HG03469 (cell line): ENCODE results near the gene MAN1A1.
"Not testable (repeated sequence)": the region's sequence is repeated elsewhere in the genome, so short reads cannot be mapped to it uniquely, and the experiment has no call there.

Source experiments
- ATAC-seq: cut with Tn5 transposase; IDR thresholded peaks from one replicate; pipeline ENCODE4 v1.9.1; 2021; ENCODE audit warnings: mild to moderate bottlenecking, moderate library complexity, moderate number of reproducible peaks; ENCODE audit not compliant: unreplicated experiment

Gene MAN1A1

DNA sequence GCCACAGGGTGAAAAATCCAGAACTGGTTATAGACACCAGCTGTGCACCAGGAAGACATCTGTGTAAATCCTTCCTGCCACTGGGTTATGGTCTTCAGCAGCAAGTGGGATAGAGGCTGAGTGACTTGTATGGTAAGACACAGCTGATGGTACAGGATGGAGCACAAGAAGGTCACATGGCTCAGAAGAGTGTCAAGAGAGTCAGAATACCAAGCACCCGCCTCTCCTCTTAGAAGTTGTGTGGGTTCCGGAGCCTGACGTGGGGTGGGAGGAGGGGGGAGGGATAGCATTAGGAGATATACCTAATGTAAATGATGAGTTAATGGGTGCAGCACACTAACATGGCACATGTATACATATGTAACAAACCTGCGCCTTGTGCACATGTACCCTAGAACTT is 193.5 kb downstream of the MAN1A1 start:
- not testable (repeated sequence) for ATAC-seq

DNA sequence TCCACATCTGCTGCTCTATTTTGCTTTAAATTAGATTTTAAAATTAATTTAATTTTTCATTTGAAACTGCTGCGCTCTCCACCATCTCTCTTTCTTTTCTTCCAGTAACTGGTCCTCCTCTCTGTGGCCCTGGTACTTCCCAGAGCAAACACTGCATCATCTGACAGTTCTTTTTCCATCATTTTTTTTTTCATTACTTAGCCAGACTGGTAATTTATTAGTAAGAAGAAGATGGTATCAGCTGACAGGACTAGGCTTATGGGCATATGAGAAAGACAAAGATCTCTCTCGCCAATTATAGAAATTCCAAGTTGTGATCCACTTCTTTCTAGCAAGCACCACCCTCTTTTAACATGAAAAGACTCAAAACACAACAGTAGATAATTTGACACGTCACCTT is 197.4 kb downstream of the MAN1A1 start:
- ATAC-seq: no peak

DNA sequence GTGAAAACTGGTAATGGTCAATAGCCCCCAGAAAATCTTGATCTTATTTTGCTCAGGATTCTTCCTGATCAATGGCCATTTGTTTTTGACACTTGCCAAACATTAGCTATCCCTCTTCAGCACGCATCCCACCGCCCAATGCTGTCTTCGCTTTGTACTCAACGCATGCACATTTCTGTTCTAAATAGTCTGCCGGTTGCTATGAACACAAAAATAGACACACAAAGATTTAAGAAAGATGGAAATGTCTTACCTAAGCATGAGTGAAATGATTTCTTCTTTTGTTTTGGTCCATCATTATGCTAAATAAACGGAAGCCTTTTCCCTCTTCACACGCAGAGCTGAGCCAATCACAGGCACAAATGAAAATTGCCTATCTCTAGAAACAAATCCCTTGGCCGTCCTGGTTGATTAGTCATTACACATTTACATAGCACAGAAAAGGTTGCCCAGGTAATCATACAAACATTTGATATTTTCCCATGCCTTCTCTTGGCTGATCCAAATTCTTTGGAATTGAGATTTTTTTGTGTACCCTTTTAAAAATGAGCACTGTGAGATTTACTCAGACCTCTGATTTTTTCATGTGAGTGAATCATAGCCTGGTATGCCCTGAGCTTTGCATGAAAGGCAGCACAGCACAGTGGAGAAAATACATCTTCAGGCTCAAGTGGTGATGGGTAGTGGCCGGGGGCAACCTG is 200.6 kb downstream of the MAN1A1 start:
- ATAC-seq: no peak

DNA sequence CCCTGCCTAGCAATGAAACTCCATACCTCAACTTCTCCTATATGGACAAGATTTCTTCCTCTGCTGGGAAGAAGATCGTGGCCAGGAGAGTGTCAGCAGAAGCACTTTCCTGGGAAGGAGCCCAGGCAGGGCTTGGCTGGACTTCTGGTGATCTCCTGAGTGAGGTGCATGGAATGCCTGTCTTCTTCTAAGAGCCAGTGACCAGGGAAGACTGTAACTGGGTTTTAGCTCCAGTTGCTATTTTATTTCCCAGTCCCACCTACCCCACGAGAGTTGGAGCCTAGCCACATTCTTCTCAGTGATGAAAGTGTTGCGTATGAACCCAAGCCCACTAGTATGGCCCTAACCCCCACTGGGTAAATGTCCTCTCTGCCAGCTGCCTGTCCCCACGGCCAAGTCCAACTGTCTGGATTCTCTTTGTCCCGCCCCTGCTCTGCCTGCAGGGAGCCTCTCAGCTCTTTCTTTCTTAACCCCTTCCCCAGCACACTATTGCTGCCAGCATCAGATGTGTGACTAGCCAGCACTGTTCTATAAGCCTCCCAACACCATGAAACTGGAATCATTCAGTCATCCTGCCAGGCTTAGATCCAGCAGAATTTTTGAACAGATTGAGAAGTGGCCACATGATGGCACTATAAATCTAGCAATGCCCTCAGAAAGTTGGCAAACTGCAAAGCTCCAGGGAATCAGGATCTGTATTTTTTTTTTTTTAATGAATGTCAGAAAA is 201.3 kb downstream of the MAN1A1 start:
- no peak for ATAC-seq

DNA sequence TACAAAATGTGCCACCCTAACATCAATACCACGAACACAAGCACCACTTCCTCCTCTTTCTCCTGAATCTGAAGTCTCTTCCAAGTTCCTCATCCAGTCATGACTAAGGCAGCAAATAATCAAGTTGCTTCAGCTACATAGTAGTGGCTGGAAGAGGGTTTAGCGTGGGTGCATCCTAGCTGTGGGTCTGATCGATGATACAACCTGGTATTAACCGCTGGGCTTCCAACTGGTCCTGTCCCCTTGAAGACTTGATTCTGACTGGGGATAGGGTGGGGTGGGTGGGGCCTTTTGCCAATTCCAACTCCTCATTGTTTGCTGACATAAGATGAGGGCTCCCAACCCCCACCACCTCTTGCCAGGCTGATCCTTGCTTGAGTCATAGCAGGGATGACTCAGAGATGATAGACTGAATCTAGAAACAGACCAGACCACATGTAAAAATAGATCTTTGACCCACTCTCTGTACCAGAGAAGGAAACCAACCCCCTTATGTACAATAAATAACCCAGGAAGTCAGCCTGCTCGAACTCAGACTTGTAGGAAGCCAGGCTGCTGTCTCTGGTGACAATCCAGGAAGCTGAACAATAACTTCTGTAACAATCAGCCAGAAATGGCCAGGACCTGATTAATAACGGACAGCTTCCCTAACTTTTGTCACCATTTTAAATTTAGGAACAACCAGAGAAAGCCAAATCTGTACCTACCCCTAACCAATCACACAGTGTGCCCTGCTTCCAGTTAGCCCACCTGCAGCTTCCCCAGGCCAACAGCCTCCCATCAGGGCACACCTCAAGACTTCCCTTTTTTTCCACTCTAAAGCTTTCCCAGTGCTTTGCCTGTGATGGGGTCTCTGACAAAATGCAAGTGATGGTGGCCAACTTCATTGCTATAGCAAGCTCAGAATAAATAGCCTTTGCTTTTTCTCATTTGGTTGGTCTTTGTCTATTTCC is 202.2 kb downstream of the MAN1A1 start:
- ATAC-seq: peak; percentile 99

DNA sequence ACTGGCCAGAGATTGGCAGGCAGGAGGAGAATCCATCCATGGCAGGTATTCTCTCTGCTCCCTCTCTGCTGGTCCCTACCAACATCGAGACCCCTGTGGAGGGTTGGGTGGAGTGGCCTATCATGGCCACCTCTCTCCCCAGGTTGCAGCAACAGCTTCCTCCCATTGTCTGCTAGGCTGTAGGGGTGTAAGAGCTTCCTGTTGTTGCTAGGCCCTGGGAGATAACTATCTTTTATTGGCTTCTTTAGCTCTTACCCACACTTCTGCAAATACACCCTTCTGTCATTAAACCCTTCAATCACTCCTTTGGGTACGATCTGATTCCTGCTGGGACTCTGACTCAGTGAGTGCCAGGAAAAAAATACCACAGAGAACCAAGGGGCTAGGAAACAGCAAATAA is 204.4 kb downstream of the MAN1A1 start:
- no peak for ATAC-seq

DNA sequence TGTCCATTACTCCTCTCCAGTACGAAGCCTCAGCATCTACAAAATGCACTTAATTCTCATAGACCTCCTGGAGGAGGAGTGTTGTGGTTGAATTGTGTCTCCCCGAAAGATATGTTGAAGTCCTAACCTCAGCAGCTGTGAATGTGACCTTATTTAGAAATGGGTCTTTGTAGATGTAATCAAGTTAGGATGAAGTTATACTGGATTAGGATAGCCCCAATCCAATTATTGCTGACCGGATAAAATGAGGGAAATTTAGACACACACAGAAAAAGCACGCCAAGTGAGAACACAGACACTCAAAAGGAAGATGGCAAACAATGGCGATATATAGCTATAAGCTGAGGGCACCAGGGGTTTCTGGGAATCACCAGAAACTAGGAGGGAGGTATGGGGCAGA is 206.9 kb downstream of the MAN1A1 start:
- ATAC-seq: no peak

DNA sequence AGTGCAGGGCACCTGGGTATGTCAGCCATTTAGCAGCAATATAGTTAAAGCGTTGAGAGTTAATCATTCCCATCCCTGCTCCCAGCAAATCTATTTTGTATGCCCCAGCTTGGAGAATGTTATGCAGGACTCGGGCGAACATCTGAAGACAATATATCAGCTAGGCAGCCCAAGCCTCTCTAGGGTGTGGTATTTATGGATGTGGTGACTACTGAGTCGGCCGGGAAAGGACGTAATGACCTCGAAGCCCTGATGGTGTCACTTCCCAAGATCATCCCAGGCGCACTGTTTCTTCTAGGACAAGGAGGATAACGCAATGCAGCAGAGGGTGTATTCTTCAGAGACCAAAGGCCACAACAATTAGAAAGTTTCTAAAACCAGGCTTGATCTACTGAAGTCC is 207.5 kb downstream of the MAN1A1 start:
- no peak for ATAC-seq

DNA sequence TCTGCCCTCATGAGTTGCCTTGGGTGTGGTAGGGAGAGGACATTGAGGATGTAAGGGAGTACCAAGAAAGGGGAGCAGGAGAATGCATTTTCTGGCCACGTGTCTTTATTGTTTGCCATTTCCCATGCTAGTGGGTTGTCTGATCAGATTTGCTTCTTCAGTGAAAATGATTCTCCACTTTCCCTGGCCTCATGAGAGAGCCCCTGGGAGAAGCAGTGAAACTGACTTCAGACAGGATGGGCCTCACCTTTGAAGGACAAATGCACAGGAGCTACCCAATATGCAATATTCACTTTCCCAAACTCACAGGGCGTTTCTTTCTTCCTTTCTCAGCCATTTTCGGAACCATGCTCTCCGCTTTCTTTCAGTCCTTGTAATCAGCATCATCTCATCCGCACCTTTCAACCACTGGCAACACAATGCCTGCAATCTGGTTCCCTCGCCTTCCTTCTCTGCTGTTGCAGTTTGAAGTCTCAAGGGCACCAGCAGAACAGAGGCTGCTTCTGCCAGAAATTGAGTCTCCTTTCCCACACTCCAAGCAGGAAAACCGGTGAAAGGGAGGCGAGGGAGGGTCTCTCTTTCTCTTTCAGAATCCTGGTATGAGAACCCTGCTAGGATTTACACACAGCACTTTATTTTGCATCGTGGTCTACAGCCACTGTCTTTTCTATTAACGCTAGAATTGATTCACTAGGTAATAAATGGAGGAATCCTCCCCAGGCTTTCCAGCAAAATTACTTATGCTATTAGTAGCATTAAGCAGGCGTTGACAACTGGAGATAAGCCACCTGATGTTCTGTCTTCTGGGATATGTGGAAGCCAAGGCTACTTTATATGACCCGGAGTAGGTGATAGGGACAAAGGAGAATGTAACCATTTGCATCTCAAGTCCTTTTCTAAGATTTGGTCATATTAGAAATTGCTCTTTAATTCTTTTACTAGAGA is 209.1 kb downstream of the MAN1A1 start:
- no peak for ATAC-seq

DNA sequence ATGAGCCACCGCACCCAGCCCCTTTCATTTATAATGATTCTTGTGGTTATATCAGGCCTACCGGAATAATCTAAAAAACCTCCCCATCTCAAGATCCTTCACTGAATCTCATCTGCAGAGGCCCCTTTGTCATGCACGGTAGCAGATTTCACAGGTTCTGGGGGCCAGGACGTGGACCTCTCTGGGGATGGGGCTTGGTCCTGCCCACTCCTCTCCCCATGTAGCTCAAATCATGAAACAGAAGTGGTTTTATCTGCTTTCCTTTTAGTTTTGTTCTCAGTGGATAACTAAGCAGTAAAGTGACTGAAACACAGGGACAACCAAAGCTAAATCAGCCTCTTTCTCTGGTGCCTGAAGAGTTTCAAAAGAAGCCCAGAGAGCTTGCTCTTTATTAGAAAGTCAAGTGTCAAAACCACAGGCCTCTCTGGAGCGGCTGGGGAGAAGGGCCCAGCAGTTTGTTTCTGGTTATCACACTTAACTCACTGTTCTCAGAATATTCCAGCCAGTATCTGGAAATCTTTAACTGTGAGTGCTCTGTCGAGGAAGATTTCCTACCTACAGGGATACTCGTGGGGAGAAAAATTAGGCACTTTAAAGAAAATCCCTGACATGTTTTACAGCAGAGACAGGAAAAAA is 210.5 kb downstream of the MAN1A1 start:
- ATAC-seq: peak; percentile 70

DNA sequence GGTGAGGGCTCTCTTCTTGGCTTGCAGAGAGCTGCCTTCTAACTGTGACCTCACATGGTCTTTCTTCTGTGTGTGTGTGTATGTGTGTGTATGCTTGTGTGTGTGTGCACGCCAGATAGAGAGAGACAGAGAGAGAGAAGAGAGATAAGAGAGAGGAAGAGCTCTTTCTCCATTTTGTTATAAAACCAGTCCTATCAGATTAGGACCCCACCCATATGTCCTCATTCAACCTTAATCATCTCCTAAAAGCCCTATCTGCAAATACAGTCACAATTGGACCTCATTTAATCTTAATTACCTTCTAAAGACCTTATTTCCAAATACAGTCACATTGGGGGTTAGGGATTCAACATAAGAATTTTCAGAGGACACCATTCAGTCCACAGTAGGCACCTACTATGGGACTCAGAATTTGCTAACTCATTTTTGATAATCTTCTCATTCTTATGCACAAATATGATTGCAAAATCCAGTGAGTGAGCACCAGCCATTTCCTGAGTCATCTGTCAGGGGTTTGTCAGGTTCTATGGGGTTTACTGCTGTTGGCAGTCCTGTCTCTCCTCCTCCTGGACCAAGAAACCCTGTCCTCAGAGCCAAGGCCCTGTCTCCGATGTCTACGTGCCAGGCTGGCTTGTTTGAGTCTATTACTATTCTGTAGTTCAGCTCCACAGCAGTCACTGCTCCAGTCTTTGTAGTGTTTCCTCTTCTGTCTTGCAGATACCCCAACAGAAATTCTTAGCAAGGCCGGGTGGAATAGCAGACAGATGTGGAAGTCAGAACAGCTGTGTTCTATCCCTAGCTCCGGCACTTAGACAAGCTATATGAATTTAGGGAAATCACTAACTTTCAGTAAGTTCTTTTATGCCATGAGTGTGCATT is 212.1 kb downstream of the MAN1A1 start:
- no peak for ATAC-seq

DNA sequence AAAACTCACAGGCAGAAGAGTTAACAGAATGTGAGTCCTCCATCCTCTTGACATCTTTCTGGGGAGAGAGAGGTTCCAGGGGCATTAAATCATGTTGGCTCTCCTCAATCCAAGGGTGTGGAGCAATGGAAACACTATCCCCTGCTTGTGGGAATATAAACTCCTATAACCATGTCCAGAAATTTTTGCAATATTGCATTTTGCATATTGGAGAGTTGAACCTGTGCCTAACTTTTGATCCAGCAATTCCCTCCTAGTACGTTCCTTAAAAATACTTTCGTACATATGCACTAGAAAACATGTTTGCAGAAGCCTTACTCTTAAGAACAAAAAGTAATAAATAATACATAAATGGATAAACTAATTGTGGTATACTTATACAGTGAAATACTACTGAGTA is 214.8 kb downstream of the MAN1A1 start:
- no peak for ATAC-seq

DNA sequence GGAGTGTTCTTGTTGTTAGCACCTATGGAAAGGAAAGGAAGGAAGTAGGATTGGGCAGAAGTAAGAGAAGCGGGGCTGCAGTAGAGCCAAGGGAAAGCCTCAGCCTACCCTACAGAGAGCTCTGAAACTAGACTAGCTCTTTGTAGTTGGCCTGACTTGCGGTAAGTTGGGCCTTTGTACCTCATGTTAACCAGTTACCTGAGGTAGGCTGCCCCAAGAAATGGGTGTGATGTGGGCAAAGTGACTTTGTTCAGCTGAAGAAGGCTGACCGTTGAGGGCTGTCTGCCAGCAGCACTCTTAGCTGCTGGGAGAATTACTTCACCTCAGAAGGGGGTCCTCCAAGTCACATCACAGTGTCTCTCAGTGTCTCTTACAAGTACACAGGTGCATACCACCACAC is 216.2 kb downstream of the MAN1A1 start:
- no peak for ATAC-seq

DNA sequence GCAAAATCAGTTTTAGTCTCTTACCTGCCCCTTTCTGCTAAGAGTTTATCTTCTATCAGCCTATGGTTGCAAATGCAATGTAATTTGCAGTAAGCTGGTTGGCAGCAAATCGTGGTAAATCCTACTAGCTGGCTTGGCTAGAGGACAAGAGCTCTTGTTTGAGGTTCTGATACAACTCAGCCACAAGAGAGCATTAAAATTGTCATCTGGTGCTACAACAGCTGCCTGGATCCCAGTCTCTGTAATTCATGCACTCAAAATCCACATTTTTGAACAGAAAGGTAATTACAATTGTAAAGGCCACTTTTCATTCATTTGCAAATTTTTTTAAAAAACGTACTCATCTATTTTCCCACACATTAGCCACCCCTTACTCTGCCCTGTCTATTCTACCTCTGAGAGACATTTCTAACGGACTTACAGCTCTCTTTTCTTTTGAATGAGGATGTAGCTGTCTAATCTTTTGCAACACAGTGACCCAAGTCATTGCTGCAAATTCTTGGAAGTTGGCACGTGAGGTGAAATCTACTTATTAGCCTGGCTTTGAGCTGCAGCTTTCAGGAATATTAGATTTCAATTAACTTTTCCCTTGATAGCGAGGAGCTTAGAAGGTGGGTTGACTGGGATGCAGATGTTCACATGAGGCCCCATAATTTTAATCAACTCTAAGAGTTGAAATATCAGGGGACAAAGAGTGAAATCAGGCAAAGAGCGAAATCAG is 217.1 kb downstream of the MAN1A1 start:
- no peak for ATAC-seq

DNA sequence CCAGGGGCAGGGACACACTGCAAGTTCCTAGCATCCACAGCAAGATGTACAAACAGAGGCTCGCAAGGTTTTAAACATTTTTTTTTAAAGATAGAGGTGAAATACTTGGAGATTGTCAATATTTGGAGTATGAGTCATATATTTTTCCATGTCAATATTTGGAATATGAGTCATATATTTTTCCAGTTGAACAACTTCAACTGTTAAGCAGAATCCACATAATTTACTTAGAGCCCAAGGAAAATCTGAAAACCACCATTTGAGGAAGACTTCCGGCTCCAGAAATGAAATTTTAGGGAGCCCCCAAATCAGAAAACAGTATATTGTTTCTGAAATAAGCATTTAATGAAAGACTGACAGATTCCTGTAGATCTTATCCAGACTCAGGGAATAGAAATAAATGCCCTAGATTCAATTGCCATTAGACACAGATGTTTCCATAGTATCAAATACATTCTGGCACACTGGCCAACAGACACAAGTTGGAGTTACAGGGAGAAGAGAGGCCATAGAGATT is 219.5 kb downstream of the MAN1A1 start:
- ATAC-seq: no peak

DNA sequence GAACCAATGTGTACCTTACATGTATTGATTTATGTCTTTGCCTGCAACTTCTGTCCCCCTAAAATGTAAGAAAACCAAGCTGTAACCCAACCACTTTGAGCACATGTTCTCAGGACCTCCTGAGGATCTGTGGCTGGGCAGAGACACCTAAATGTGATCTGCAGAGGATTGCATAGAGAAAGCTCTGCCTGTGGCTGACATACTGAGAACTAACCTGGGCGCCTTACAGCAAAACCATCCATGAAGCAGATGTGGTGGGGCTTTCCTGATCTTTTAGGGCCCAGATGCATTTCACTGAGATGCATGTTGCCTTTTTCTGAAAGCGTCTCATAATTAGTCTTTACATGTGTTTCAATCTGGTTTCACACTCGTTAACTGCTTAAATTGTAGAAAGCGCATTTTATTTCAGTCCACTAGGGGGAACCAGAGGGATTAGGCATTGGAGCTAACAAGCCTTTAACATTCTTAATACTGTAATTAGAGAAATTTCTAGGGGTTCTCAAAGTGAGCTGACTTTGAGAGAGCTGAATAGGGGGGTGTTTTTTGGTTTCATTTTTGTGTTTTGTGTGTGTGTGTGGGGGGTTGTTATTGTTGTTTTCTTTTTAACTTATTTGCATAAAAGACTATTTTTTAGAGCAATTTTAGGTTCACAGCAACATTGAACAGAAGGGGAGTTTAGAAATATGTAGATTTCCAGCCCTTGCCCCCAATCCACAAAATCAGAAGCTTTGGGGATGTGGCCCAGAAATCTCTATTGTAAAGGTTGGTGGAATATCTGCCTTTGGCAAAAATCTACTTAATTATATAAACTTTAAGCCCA is 220.2 kb downstream of the MAN1A1 start:
- peak; percentile 62 for ATAC-seq

DNA sequence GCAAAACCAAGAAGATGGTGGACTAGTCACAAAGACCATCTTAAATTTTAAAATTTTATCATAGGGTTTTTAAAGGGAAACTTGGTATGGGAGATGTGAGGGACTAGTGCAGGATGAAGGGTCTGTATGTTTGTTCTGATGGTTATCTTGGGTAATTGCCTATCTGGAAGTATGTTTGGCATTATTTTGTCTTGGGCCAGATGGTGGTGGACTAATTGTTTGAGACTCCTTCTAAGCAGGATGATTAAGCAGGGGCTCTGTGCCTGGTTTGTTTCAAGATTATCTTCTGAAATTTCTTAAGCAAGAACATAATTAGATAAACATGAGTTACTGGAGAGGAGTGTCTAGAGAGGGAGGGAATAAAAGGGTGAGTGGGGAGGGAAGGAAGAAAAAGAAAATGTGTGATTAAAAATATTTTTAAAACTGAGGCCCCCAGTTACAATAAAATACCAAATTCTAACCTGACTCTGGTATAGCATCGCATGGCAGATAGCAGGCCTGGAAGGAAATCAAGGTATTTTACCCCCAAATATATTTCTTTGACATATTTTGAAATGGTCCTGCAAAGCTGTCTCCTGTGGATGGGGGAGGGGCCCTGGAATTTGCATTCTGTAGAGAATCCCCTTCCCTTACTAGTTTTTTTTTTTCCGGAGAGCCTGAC is 221.2 kb downstream of the MAN1A1 start:
- ATAC-seq: no peak
